ENCODE data around the gene DHODH.
"Not testable (repeated sequence)": the region's sequence is repeated elsewhere in the genome, so short reads cannot be mapped to it uniquely, and the experiment has no call there.

DHODH gene

DNA sequence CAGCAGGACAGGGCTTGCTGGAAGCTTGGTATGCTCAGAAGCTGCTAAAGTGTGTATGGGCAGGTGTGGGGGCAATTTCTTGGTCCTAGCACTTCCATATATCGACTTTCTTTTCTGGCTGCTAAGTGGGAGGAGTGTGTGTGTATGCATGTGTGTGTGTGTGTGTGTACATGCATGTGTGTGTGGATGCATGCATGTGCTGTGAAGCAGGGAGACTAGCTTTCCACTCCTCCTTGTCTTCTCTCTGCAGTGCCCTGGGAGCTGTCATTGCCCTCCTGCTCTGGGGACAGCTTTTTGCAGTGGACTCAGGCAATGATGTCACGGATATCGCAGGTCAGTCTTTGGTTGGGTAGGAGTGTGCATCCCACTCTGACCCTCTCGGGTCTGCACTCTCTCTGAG, 47.4 kb downstream of the DHODH start:
- H3K9ac ChIP-seq (ENCODE audit: low read length) = no peak overlapping the region
- H3K9me3 ChIP-seq (ENCODE audit: insufficient read depth, low read length) = no peaks in the 10 kb centered on the region

DNA sequence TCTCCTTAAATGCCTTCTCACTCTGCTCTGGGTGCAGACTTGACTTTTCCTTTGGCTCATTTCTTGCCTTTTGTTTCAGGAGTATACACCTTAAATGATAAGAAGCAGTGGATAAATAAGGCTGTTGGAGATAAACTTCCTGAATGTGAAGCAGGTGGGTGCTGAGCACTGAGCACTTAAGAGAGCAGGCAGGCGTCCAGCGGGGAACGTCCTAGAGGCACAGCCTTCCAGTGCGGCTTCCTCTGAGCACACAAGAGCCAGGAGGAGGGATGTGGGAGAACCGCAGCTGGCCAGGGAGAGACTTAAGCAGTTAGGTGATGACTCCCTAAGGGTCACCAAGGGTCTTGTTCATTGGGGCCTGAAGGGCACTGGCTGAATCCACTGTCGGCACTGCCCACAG, 48.8 kb downstream of the DHODH start:
- not testable (repeated sequence) for H3K79me2 ChIP-seq (ENCODE audit: low read length); H3K27ac ChIP-seq (ENCODE audit: low read length); H3K4me2 ChIP-seq (ENCODE audit: low read length); H3K4me3 ChIP-seq (ENCODE audit: low read length); H3K4me1 ChIP-seq (ENCODE audit: low read length); H3K27me3 ChIP-seq (ENCODE audit: low read depth, low read length); H4K20me1 ChIP-seq (ENCODE audit: insufficient read depth, low read length); H3K9me3 ChIP-seq (ENCODE audit: insufficient read depth, low read length); H2AFZ ChIP-seq (ENCODE audit: low read depth, low read length); H3K9ac ChIP-seq (ENCODE audit: low read length); H3K36me3 ChIP-seq (replicated peaks; ENCODE audit: low read depth, low read length)

More for the DNA sequence above, 47.4 kb downstream of the DHODH start:
- Histone ChIP-seq H3K27me3 (ENCODE audit: low read depth, low read length) (no peaks in the 10 kb centered on the region), H3K79me2 (ENCODE audit: low read length) (no peaks in the 10 kb centered on the region), H3K27ac (ENCODE audit: low read length) (no peak overlapping the region), H2AFZ (ENCODE audit: low read depth, low read length) (no peak overlapping the region), H3K36me3 (replicated peaks; ENCODE audit: low read depth, low read length) (no peaks in the 10 kb centered on the region), H4K20me1 (ENCODE audit: insufficient read depth, low read length) (no peaks in the 10 kb centered on the region), H3K4me1 (ENCODE audit: low read length) (no peaks in the 10 kb centered on the region), H3K4me3 (ENCODE audit: low read length) (no peak overlapping the region), H3K4me2 (ENCODE audit: low read length) (no peak overlapping the region)
- no peak for TF ChIP-seq EZH2phosphoT487 (IDR thresholded peaks at IDR 0.05; ENCODE audit: low read depth)
- TF ChIP-seq, protein P1, sequence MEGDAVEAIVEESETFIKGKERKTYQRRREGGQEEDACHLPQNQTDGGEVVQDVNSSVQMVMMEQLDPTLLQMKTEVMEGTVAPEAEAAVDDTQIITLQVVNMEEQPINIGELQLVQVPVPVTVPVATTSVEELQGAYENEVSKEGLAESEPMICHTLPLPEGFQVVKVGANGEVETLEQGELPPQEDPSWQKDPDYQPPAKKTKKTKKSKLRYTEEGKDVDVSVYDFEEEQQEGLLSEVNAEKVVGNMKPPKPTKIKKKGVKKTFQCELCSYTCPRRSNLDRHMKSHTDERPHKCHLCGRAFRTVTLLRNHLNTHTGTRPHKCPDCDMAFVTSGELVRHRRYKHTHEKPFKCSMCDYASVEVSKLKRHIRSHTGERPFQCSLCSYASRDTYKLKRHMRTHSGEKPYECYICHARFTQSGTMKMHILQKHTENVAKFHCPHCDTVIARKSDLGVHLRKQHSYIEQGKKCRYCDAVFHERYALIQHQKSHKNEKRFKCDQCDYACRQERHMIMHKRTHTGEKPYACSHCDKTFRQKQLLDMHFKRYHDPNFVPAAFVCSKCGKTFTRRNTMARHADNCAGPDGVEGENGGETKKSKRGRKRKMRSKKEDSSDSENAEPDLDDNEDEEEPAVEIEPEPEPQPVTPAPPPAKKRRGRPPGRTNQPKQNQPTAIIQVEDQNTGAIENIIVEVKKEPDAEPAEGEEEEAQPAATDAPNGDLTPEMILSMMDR (IDR thresholded peaks at IDR 0.05; ENCODE audit: low read depth, low read length) = no peak

DNA sequence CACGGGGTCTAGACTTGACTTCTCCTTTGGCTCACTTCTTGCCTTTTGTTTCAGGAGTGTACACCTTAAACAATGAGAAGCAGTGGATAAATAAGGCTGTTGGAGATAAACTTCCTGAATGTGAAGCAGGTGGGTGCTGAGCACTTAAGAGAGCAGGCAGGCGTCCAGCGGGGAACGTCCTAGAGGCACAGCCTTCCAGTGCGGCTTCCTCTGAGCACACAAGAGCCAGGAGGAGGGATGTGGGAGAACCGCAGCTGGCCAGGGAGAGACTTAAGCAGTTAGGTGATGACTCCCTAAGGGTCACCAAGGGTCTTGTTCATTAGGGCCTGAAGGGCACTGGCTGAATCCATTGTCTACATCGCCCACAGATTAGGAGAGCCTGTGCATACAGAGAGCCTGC, 50.5 kb downstream of the DHODH start:
- H3K4me2 ChIP-seq (ENCODE audit: low read length); H3K4me3 ChIP-seq (ENCODE audit: low read length); H3K27ac ChIP-seq (ENCODE audit: low read length); H3K4me1 ChIP-seq (ENCODE audit: low read length); H4K20me1 ChIP-seq (ENCODE audit: insufficient read depth, low read length); H2AFZ ChIP-seq (ENCODE audit: low read depth, low read length); H3K79me2 ChIP-seq (ENCODE audit: low read length); H3K27me3 ChIP-seq (ENCODE audit: low read depth, low read length); H3K9me3 ChIP-seq (ENCODE audit: insufficient read depth, low read length); H3K9ac ChIP-seq (ENCODE audit: low read length); H3K36me3 ChIP-seq (replicated peaks; ENCODE audit: low read depth, low read length): not testable (repeated sequence)

DNA sequence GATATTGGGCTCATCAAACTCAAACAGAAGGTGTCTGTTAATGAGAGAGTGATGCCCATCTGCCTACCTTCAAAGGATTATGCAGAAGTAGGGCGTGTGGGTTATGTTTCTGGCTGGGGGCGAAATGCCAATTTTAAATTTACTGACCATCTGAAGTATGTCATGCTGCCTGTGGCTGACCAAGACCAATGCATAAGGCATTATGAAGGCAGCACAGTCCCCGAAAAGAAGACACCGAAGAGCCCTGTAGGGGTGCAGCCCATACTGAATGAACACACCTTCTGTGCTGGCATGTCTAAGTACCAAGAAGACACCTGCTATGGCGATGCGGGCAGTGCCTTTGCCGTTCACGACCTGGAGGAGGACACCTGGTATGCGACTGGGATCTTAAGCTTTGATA, 51.9 kb downstream of the DHODH start:
- Histone ChIP-seq H3K27ac (ENCODE audit: low read length) (no peak overlapping the region), H4K20me1 (ENCODE audit: insufficient read depth, low read length) (no peaks in the 10 kb centered on the region), H3K4me2 (ENCODE audit: low read length) (no peak overlapping the region), H3K4me1 (ENCODE audit: low read length) (no peaks in the 10 kb centered on the region), H3K9ac (ENCODE audit: low read length) (no peak overlapping the region), H3K79me2 (ENCODE audit: low read length) (no peaks in the 10 kb centered on the region), H3K27me3 (ENCODE audit: low read depth, low read length) (no peaks in the 10 kb centered on the region), H3K9me3 (ENCODE audit: insufficient read depth, low read length) (no peaks in the 10 kb centered on the region), H3K4me3 (ENCODE audit: low read length) (no peak overlapping the region), H3K36me3 (replicated peaks; ENCODE audit: low read depth, low read length) (no peaks in the 10 kb centered on the region), H2AFZ (ENCODE audit: low read depth, low read length) (no peak overlapping the region)
- no peak for TF ChIP-seq EZH2phosphoT487 (IDR thresholded peaks at IDR 0.05; ENCODE audit: low read depth)
- TF ChIP-seq, protein P1 (IDR thresholded peaks at IDR 0.05; ENCODE audit: low read depth, low read length) = no peak

DNA sequence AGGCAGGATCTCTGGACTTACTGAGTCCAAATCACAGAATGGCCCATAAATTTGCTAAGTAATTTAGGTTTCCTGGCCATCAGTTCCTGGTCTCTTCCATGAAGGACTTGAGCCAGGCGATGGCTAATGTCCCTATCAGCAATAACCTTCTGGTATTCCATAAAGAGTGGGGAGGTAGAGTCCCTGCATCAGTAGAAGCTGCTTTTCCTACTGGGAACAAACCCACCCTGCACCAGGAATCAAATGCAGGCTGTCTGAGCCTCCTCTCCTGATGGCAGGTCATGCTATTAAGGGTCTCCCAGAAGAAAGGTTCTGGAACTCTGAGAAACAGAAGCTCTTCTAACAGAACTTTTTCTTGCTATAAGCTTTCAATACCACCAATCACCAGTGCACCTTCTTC, 53.0 kb downstream of the DHODH start:
- Histone ChIP-seq H3K36me3 (replicated peaks; ENCODE audit: low read depth, low read length) (no peaks in the 10 kb centered on the region), H3K4me3 (ENCODE audit: low read length) (no peak overlapping the region), H3K4me2 (ENCODE audit: low read length) (no peak overlapping the region), H3K9me3 (ENCODE audit: insufficient read depth, low read length) (no peaks in the 10 kb centered on the region), H2AFZ (ENCODE audit: low read depth, low read length) (no peak overlapping the region), H3K27me3 (ENCODE audit: low read depth, low read length) (no peaks in the 10 kb centered on the region), H4K20me1 (ENCODE audit: insufficient read depth, low read length) (no peaks in the 10 kb centered on the region), H3K9ac (ENCODE audit: low read length) (no peak overlapping the region), H3K27ac (ENCODE audit: low read length) (no peak overlapping the region), H3K79me2 (ENCODE audit: low read length) (no peaks in the 10 kb centered on the region), H3K4me1 (ENCODE audit: low read length) (no peaks in the 10 kb centered on the region)
- TF ChIP-seq EZH2phosphoT487 (IDR thresholded peaks at IDR 0.05; ENCODE audit: low read depth) = no peak
- TF ChIP-seq, protein P1 (IDR thresholded peaks at IDR 0.05; ENCODE audit: low read depth, low read length) = no peak

Data from OCI-LY3 (cell line).